HG02943 (cell line): ENCODE measurements around the gene ANKRD11.
"Not testable (repeated sequence)": the region's sequence is repeated elsewhere in the genome, so short reads cannot be mapped to it uniquely, and the experiment has no call there.

ENCODE experiments used
- ATAC-seq: cut with Tn5 transposase; IDR thresholded peaks from one replicate; pipeline ENCODE4 v1.9.1; 2021; ENCODE audit warnings: mild to moderate bottlenecking, low read depth, moderate library complexity; ENCODE audit not compliant: unreplicated experiment

The ANKRD11 gene

DNA sequence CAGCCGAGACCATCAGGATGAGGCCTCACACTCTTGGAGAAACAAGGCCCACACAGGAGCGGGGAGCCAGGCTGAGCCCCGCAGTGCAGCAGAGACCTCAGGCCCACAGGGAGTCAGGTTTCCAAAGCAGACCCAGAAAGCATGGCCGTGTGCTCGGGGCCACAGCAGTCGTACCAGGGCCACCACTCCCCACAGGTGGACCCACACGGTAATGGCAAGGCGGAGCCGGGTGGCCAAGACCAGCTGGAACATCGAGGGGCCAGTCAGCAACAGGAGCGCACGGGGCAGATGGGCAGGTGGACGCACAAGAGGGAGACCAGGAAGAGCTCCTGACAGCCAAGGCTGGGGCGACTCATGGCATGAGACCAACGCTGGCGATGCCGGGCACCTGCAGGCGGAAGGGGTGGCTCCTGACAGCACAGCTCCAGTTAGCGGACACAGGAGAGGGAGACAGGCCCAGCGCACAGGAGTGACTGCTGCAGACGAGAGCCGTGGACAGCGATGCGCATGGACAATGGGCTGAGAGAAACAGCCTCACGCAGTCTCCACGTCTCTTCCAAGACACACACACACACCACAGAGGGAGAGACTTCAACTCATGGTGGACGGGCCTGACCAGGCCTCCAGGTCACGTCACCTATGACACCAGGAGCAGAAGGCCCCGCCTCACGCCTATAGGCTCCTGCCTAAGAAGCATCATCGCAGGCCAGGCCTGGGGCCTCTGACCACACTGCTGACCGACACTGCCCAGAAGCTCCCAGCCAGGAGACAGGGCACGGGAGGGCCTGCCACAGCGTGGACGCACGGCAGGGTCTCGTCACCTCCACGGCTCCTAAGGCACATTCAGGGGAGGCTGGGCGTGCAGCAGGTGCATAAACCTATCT lies 214.3 kb downstream of the ANKRD11 start:
- no peak for ATAC-seq

DNA sequence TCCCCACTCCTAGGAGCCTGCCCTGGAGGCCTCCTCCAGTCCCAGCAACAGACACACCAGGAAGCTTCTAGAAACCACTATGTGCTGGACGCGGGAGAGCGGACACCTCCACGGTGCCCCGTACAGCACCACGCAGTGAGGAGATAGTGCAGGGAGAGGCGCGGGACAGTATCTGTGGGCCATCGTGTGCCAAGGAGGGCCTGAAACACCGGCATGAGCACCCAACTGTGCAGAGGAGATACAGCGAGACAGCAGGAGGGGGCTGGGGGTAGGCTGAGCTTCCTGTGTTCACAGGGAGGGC lies 215.1 kb downstream of the ANKRD11 start:
- no peak for ATAC-seq

DNA sequence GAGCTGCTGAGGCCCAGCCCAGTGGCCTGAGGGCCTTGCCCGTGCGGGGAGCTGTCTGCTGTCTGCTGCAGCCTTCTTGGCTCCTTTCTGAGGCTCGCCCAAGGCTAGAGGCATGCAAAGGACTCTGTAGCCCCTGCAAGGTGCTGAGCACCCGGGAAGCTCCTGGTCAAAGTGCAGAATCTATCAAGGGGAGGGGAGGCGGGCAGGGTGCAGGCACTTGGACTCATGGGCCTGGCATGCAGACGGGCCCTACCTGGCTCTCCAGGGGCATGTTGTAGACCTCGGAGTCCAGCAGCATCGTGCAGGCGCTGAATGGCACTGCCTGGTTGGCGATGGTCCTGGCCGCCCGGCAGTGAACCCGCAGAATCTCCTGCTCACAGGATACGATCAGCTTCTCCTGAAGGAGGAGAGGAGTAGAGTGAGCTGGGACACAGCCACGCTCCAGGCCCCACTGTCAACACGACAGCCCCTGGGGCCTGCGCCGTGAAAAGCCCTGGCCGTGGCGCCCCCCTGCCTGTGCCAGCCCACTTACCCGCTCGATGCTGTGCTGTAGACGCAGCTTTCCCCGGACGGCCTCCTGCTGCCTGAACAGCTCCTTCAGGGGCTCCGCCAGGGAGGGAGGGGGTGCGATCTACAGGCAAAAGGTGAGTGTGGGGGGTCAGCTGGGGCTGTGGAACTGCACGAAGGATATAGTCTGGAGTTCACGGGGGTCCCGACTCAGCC lies 215.6 kb downstream of the ANKRD11 start:
- ATAC-seq, result no peak

DNA sequence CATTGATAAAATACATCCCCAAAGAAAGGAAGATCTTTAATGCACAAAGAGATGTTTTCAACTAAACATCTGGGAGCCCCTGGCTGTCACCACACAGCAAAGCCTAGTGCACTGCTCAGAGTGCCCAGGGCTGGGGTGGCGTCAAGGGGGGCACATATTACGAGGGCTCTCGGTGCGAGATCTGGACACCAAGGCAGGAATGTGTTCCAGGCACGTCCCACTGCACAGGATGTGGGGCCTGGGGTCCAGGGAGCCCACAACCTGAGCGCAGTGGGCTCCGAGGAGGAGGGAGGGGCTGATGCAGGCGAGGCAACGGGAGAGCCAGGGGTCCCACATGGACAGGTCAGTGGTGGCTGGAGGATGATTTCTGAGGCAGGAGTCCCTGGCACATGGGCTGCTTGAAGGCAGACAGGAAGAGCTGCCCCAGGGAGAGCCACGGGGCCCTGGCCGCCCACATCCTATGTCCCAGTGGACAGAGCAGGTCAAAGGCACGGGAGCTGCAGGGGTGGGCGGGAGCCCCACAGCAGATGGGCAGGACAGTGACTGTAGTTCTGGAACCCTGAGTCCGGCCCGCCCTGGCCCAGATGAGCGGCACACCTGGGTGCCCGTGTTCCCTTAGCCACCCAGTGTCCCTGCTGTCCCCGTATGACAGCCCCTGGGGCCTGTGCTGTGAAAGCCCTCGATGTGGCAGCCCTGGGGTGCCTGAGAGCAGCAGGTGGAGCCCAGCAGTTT lies 216.5 kb downstream of the ANKRD11 start:
- ATAC-seq, result no peak

DNA sequence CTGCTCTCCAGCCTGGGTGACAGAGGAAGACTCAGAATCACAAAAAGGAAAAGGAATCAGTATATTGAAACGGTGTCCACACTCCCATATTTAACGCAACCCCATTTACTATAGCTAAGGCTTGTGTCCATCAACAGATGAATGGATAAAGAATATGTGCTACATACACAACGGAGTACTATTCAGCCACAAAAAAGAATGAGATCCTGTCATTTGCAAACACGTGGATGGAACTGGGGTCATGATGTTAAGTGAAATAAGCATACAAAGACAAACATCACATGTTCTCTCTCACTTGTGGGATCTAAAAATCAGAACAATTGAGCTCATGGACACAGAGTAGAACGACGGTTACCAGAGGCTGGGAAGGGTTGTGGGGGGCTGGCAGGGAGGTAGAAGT lies 217.7 kb downstream of the ANKRD11 start:
- no peak for ATAC-seq

DNA sequence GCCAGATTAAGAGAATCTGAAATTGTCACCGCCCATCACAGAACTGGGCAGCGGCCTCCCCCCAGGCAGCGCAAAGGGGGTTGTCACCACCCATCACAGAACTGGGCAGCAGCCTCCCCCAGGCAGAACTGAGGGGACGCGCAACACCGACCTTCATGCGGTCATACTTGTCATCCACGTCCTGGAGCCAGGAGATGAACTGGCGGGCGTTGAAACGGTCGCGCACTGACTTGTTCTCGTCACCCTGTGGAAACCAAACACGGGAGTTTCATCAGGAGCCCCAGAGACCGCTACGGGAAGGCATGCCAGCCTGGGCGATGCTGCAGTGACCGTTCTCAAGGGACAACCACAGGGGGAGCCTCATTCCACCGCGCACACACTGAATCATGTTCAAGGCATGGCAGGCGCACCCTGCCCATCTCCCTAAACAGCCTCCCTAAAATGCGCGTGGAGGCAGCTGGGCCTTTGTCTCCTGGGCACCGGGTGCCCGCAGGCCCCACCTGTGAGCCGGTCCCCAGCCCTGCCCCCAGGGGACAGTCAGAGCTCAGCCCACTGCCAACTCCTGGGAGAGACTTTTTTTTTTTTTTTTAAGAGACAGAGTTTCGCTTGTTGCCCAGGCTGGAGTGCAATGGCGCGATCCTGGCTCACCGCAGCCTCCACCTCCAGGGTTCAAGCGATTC lies 219.6 kb downstream of the ANKRD11 start:
- no peak for ATAC-seq

DNA sequence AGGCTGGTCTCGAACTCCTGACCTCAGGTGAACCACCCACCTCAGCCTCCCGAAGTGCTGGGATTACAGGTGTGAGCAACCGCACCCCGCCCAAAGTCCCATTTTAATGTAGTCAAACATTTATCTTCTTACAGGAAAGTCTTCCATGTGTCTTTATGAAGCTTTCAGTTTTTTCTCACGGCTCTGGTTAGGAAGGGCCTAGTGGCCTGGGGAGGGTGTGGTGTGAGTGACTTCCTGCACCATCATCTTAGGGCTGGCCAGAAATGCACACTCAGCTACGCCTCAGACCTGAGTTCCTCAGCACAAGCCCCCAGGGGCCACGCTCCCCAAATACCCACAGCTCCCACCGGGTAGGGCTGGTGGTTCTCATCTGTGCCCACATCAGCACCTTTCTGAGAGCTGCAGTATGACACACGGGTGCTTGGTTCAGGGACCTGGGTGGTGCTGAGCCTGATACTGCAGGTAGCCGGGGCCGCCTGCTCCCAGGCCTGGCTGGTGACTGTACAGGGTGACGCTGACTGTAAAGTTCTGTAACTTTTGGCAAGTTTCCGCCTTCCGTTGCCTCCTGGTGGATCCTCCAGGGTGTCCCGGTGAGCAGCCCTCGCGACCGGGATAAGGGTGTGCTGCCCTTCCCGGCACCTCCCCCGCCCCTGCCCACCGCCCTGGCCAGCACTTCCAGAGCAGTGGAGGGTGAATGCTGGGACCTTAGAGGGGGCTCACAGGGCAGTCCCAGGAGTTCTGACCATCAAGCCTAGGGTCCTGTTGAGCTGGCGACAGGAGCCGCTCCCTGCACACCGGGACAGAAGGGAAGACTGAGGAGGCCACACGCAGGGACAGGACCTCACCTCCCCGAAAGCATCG lies 220.3 kb downstream of the ANKRD11 start:
- no peak for ATAC-seq

DNA sequence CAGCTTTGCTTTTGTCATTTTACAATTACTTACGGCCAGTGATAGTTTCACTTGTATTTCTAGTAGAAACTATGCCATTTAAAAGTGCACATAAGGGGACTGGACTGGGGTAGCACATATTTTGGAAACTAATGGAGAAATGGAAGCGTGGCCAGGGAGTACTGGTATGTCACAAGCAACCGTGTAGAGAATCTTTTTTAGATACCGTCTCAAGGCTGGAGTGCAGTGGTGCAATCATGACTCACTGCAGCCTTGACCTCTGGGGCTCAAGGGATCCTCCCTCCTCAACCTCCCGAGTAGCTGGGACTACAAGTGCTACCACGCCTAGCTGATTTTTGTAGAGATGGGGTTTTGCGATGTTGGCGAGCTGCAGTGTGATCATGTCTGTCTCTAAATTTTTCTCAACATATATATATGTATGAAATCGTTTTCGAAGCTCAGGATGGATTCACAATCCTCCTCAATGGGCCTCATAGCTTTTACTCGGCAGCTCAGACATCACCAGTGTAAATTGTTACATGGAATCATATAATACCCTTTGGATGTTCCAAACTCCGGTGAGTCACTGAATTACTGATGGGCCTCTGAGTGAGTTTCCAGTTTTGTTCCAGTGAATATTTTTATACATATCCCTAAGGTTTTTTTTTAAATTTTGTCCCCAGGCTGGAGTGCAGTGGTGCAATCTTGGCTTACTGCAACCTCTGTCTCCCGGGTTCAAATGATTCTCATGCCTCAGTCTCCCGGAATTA lies 221.2 kb downstream of the ANKRD11 start:
- no peak for ATAC-seq

DNA sequence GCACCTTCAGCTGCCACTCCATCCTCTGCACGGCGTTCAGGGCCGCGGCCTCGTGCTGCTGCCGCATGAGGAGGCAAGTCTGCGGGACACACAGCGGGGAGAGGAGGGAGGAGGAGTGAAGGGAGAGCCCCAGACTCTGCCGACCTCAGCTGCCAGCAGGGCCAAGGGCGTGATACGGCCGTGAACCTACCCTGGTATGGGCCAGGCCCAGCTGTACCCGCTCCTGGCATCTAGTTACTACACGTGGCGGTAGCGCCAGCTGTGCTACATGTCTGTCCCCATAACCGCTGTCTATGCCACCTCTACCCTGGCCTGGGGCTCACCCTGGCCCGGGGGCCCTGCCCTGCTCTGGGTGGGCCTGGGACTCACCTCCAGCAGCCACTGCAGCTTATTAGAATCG lies 221.8 kb downstream of the ANKRD11 start:
- no peak for ATAC-seq

DNA sequence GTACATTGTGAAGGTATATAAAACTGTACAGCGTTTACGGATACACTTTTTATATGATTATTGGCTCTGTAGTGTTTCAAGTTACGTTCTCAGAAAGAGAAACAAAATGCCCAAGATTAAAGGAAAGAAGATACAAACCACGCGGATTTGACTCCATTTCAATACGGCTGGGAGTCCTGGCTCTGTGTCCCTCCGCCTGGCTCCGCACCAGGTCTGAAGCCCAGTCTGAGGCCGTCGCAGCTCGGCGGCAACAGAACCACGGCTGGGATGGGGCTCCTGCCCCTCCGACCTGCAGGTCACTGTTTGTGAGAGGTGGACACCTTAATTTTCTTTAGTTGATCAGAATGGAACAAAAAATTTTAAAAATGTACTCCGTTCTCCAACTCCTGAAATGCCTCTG lies 222.6 kb downstream of the ANKRD11 start:
- ATAC-seq, result not testable (repeated sequence)

DNA sequence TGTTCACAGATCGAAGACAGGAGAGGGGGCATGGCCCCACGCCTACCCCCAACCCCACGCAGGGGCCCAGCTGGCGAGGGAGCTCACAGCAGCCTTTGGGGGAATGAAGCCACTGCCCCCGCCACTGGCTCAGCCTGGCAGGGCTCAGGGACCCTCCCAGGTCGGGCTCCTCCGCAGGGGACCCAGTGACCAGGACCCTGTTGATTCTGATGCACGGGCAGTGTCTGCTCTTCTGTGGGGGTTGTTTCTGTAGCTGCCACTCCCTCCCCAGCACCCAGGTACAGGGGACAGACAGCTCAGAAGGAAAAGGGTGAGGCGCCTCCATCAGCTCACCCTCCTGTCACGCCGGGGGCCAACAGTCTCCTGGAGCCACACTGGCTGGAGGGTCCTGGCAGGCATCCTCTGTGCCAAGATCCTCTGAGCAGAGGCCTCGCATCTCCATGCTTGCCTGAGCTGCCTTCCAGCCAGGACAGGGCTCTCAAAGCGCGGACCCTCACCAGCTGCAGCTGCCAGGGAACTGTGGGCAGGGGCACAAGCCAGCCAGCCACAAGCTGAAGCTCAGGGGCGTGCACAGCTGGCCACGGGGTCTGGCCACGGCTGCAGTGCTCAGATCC lies 223.7 kb downstream of the ANKRD11 start:
- ATAC-seq, result no peak

DNA sequence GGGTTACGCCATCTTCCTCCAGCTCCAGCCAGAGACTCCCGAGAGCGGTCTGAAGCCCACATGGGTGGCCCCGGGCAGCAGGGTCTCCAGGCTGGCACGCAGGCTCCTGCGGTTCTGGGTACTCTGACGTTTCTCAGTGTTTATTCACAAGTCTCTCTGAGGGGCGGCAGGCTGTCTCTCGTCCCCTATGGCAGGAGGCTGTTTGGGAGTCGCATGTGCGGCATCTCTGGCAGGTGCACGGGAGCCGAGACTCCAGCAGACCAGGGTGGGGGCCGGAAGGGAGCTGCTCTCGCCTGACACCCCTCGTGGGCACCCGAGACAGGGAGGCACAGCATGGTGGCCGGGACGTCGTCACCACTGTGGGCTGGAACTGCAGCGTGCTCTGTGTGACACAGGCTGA lies 224.7 kb downstream of the ANKRD11 start:
- no peak for ATAC-seq

DNA sequence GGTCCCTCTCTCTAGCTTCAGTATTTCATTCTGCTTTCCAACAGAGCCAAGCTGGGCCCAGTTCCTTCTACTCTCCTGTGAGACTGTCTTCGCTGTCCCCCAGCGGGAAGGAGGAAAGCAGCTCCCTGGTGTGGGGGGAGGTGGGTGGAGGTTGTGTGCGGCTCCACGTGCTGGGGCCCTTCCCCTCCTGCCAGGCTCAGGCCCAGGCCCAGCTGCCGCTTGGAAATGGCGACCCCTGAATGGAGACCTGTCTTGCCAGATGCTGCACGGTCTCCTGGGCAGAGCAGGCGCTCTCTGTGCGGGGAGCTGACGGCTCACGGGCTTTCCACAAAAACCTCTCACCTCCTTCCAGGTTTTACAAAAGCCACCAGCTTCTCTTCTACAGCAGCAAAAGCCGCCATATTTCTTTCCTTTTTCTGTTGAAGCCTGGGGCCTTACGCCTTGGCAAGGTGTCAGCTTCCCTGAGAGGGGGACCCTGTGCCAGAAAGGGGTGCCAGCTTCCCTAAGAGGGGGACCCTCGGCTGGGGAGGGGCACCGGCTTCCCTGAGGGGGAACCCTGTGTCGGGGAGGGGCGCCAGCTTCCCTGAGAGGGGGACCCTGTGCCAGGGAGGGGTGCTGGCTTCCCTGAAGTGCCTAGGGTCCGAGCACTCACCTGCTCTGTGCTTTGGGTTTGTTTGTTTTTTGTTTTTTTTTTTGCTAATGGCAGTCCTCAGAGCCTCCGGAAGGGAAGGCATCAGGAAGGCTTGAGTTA lies 225.4 kb downstream of the ANKRD11 start:
- ATAC-seq, result no peak

DNA sequence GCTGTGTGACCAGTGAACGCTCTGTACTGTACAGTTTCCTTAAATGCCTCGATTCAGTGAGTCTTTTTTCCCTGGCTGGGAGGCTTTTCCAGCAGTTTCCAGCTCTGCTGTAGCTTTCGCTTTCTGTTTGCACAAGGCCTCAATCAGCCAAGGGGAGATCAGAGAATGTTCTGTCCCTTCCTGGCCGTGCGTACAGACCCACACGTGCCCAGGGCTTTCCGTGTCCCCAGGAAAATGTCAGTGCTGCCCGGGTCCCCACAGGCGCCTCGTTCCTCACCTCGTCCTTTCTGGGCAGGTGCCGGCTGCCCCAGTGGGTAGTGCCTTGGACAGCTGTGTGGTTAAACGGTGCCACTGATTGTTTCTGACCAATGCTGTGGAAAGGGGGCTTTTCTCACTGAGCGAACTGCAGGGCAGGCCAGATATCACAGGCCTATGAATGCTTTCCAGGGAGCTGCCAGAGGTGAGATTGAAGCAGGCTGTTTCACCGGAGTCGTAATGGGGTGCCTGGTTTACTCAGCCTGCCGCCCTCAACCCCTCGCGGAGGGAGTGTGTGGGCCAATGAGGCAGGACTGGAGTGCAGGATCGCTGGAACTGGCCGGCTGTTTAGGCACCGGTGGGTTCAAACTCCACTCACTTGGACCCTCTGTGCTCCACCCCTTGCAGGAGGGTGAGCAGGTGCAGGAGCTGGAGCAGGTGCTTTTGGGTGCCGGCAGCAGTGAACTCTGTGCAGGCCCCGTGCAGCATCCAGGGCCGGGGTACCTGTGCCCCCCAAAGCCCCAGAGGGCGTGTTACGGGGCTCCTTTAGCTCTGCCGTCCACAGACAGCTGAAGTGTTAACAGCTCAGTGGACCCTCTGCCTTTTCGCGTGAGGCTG lies 228.4 kb downstream of the ANKRD11 start:
- ATAC-seq, result no peak

DNA sequence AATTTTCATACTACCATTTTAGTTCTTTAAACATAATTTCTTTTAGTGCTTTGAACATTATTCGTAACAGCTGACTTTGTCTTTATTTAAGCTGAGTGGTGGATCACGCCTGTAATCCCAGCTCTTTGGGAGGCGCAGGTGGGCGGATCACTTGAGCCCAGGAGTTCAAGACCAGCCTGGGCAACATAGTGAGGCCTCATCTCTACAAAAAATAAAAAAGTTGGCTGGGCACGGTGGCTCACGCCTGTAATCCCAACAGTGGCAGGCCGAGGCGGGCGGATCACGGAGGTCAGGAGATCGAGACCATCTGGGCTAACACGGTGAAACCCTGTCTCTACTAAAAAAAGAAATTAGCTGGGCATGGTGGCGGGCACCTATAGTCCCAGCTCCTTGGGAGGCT lies 230.5 kb downstream of the ANKRD11 start:
- ATAC-seq, result not testable (repeated sequence)

DNA sequence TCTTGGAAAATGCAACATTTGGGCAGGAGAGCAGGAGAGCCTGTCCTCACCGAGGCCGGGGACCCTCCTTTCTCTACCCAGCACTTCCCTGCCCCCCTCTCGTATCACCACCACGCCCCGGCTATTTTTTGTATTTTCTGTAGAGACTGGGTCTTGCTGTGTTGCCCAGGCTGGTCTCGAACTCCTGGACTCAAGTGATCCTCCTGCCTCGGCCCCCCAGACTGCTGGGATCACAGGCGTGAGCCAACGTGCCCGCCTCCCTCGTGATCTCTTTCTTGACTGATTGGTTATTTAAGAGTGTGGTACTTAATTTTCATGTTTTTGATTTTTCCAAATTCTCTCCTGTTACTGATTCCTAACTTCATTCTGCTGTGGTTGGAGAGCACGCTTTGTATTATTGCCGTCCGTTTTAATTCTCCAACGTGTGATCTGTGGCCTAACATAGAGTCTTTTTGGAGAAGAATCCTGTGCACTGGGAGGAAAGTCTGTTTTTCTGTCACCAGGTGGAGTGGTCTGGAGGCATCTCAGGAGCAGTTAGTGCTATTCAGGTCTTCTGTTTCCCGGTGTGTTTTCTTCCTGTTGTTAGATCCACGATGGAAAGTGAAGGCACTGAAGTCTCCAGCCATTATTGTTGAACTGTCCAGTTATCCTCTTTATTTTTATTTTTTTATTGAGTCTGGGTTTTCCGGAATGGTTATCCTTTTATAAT lies 232.4 kb downstream of the ANKRD11 start:
- no peak for ATAC-seq
